Jurkat, Clone E6-1 (cell line): ENCODE results near the gene TSG101. TPM values are rescaled to one million over a fixed set of nuclear protein-coding genes. Genes with fewer than 3 reads are reported as not detected.

Experiments used
- DNase-seq: peaks from one replicate; pipeline ENCODE4 v3.0.0-alpha.2; 2011; ENCODE audit warnings: low read depth, low spot score
- H3K4me3 ChIP-seq: 2 replicates; pipeline ENCODE4 v1.5.1; 2011; ENCODE audit warnings: mild to moderate bottlenecking, low read length, control low read depth, moderate library complexity
- polyA plus RNA-seq: library from polyadenylated mRNA; unstranded; fragments of >200 nt; gene quantifications from one replicate; pipeline ENCODE4 v1.2.1, GENCODE V29; 2012; ENCODE audit warnings: missing spikeins; ENCODE audit not compliant: insufficient read length, insufficient read depth

Gene TSG101, protein sequence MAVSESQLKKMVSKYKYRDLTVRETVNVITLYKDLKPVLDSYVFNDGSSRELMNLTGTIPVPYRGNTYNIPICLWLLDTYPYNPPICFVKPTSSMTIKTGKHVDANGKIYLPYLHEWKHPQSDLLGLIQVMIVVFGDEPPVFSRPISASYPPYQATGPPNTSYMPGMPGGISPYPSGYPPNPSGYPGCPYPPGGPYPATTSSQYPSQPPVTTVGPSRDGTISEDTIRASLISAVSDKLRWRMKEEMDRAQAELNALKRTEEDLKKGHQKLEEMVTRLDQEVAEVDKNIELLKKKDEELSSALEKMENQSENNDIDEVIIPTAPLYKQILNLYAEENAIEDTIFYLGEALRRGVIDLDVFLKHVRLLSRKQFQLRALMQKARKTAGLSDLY
- 133 TPM for polyA plus RNA-seq

DNA sequence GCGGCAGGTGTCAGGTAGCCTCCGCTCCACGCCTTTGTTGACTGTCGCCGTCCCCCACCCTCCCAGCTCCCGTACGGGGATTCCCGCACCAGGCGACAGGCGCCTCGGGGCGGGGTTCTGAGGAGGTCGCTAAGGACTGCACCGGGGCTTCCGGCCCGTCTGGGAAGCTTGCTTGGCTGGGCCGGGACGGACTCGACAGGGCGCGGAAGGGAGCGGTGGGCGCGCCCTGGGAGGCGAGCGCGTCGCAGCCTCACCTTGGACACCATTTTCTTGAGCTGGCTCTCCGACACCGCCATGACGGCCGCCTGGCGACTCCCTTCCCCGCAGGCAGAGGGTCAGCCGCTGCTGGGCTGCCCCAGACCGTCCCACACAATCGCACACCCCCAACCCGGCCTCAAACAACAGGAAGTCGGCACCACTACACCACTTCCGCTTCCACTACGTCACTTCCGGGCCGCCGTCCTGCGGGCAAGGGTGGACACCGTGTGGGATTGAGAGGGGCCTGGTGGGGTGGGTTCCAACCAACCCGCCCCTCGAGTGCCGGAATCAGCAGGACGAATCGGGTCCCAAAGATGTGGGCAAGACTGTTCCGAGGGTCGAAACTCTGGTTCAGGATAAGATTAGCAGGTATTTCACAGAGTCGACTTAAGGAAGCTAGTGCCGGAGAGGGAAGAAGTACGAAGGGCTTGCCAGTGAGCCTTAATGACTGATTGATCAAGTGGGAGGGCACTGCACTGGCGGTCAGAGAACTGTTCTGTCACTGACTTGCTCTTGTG, at the start of gene TSG101:
Gene TSG101 (minus strand): TSS at position 422 of the 776 bp plus-strand sequence. CDS start 126 bp downstream, at position 296.
- H3K4me3 ChIP-seq: peak within 1 kb of the TSS; percentile 96
- peak; percentile 78 for DNase-seq

DNA sequence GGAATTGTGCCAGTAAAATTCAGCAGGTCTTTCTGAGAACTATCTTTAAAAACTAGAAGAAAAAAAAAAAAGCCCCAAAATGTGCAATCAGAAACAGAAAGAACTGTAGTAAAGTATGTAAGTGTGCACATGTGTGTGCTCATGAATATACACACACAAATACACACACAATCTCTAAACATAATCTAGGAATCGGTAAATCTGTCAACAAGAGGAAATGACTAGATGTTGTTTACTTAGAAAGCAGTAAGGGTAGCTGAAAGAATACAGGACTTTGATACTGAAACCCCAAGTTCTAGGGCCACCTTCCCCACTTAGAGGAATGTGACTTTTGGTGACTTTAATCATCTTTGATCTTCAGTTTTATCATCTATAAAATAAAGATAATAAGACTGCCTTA, 48.6 kb upstream of the TSG101 start:
- no peak overlapping the region for H3K4me3 ChIP-seq
- no peak for DNase-seq

DNA sequence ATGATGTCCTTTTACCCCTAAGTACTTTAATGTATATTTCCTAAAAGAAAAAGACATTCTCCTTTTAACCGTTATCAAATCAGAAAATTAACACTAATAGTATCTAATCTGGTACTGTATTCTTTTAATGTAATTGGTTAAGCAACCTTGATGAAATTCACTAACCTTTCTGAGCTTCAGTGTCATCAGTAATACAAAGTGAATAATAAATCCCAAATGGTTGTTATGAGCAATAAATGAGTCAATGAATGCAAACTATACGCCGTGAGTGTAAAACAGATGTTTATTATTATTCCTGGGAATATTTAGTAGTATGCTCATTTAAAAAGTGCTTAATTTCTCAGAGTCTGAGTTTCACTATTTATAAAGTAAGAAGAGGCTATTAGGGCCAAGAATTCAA, 40.3 kb upstream of the TSG101 start:
- DNase-seq: no peak
- H3K4me3 ChIP-seq: no peak overlapping the region

DNA sequence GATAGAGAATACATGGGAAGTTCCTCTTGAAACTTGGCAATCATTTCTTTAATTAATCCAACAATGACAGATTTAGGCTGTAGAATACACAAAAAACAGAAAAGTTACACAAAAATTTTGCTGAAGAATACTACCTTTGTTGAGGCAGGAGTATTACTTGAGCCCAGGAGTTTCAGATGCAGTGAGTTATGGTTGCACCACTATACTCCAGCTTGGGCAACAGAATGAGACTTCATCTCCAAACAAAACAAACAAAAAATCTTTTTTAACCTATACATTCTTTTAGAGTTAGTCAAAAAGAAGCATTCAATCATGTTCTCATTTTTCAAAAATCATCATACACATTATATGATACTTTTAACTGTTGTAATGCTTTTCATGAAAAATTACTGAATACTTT, 39.7 kb upstream of the TSG101 start:
- no peak for DNase-seq
- no peak overlapping the region for H3K4me3 ChIP-seq

- H3K4me3 ChIP-seq: no peak overlapping the region
- no peak for DNase-seq
Measured at GRCh38 chr11:18564149-18564548, 37.4 kb upstream of the TSG101 start.

- H3K4me3 ChIP-seq: no peak overlapping the region
- no peak for DNase-seq
Measured at GRCh38 chr11:18563090-18563730, 36.5 kb upstream of the TSG101 start.

GRCh38 chr11:18548001-18548400, 21.3 kb upstream of the TSG101 start:
- H3K4me3 ChIP-seq: no peak overlapping the region
- no peak for DNase-seq

DNA sequence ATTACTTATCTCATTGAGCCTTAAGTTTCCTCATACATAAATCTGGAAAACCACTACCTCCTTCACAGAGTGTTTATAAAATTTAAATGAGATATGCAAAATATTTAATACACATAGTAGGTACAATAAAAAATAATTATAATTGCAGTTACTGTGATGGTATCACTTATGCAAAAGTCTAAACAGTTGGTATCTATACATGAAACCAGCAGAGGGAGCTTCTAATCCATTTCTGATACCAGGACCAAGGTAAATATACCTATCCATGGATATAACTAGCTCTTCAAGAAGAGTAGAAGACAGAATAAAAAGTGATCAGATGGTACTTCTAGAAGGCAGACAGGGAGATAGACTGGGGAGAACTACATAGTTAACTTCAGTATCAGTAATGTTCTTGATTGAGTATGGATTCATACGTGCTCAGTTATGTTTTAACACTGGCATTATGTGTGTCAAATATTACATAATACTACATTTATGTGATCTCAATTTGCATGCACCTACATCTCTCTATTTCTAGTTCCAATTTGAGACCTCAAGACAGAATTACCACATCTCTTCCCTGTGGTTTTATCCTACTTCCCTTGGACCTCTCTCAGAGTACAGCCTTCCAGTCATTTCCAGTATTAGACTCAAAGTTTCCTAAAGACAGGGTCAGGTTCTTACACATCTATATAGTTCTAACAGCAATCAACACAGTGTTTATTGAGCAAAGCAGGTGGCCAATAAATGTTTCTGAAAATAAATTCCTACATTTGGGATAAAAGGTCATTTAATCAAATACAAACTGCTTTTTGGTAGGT, 13.7 kb upstream of the TSG101 start:
- no peak overlapping the region for H3K4me3 ChIP-seq
- peak; percentile 54 for DNase-seq

DNA sequence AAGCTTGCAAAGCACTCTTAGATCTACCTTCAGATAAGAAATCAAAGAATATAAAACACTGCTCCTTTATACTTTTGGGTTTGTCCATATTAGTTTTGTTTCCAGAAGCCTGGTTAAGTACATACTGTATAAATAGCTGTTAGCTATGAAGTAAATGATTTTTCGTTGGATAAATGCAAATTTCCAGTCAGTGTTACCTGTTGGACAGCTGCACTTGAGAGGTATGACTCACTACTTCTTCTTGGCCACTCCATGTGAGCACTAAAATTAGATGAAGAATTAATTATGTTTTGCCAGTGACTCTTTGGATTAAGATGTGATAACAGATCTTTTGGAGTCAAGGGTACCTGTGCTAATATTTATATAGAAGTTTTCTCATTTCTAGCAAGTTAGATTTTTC, 9.5 kb upstream of the TSG101 start:
- H3K4me3 ChIP-seq: no peak overlapping the region
- DNase-seq: no peak

DNA sequence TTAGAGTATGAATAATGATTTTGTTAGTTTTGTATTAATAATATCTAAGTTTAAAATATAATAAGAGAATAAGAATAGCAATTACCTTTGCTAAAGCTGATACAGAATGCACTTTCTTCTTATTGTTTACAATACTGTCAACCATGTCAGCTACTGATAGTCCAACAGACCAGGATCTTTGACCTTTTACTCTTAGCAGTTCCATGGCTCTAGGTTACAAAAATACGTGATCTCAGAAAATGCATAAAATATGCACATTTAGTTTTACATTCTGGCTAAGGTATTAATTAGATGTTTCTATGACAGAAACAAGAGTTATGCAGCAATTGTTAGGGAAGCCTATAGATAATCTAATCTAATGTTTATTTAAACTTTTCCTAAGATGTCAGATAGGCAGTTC, 7.5 kb upstream of the TSG101 start:
- H3K4me3 ChIP-seq: no peak overlapping the region
- DNase-seq: no peak

- no peak for DNase-seq
- no peak overlapping the region for H3K4me3 ChIP-seq
Measured at GRCh38 chr11:18533365-18533764, 6.6 kb upstream of the TSG101 start.

GRCh38 chr11:18527512-18527911, 770 bp upstream of the TSG101 start:
- H3K4me3 ChIP-seq: peak overlapping the region; percentile 96
- no peak for DNase-seq

GRCh38 chr11:18526130-18526520, 617 bp downstream of the TSG101 start:
- no peak for DNase-seq
- H3K4me3 ChIP-seq: peak overlapping the region; percentile 96

GRCh38 chr11:18524248-18524647, 2.5 kb downstream of the TSG101 start:
- DNase-seq: no peak
- H3K4me3 ChIP-seq: no peak overlapping the region

- H3K4me3 ChIP-seq: no peak overlapping the region
- no peak for DNase-seq
Measured at GRCh38 chr11:18523084-18523483, 3.7 kb downstream of the TSG101 start.

DNA sequence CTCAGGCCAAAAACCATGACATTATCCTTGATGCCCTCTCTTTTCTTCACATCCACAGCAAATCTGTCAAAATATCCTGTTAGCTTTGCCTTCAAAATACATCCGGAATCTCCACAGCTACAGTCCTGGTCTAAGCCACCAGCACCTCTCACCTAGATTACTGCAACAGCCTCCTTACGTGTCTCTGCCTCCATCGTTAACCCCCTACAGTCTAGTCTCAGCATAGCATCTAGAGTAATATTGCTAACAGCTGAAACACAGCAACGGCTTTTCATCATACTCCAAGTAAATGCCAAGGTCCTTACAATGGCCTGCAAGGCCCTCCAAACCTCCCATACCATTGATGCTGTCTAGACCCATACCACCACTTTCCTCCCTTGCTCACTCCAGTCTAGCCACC, 4.4 kb downstream of the TSG101 start:
- DNase-seq: peak; percentile 39

DNA sequence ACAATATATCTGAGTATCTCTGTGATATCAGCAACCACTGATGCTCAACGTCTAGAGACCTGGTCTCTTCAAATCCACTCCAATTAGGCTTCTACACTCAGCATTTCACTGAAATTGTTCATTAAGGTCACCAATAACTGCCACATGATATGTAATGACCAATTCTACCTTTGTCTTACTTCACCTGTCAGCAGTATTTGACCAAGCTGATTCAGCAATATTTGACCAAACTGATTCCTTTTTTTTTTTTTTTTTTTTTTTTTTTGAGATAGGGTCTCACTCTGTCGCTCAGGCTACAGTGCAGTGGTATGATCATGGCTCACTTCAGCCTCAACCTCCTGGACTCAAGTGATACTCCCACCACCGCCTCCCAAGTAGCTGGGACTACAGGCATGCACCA, 5.6 kb downstream of the TSG101 start:
- no peak overlapping the region for H3K4me3 ChIP-seq
- no peak for DNase-seq

More for the DNA sequence above, 4.4 kb downstream of the TSG101 start:
- H3K4me3 ChIP-seq: no peak overlapping the region

GRCh38 chr11:18502352-18502751, 24.4 kb downstream of the TSG101 start:
- DNase-seq: no peak
- H3K4me3 ChIP-seq: no peak overlapping the region

DNA sequence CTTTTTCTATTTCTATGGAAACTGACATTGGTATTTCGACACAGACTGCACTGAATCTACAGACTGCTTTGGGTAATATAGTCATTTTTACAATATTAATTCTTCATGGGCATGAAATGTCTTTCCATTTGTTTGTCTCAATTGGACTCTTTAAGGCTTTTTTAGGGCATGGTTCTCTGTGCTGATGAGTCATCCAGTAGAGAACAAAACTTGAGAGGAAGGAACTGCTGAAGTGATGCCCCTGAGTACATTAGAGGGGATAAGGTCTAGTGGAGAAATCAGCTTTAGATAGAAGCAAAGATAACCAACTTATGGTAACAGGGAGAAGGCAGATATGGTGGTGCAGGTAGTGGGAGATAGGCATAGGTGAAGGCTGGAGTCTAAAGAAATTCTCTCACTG, 25.1 kb downstream of the TSG101 start:
- H3K4me3 ChIP-seq: no peak overlapping the region
- DNase-seq: no peak
